Upper lobe of left lung (tissue), 4 donors: ENCODE measurements around the gene NRXN2.

Experiments used
- EP300 ChIP-seq, 4 donors: sonication (generic); formaldehyde crosslinking; IDR thresholded peaks; one replicate each; pipeline ENCODE4 v1.5.1; 2017; ENCODE audit warnings: antibody characterized with exemption in 4 of 4, control low read depth in 2 of 4
- POLR2A ChIP-seq, 4 donors: fragments of 450-650 bp; IDR thresholded peaks; one replicate each; pipeline ENCODE4 v1.5.1; 2016 to 2017; ENCODE audit warnings: antibody characterized with exemption in 4 of 4, mild to moderate bottlenecking in 2 of 4
- TF ChIP-seq, protein P1 (sequence below), 6 experiments: fragments of 450-650 bp in 4 of 6; fragments of 200-600 bp in 2 of 6; sonication (generic) in 2 of 6; IDR thresholded peaks; one replicate each; pipeline ENCODE4 v1.5.1; 2016 to 2019; ENCODE audit warnings: antibody characterized with exemption in 6 of 6

DNA sequence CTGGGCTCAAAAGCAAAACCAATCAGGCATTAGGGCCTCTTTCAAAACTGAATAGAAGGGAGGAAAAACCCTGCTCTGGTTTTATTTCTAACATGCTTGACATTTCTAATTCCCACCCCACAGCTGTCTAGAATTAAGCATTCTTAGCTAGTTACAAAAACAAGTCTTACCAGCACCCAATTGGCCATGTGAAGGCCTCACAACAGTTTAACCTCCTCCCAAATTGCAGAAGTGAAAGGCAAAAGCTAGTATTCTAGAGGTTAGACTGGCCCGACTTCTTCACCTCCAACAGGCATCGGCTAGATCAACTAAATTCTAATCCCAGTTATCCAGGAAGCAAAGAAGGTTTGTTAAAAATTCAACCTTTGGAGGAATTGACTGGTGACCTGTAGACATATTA lies 48.9 kb upstream of the NRXN2 start:
- TF ChIP-seq EP300 (IDR thresholded peaks at IDR 0.05) (no peak), POLR2A (IDR thresholded peaks at IDR 0.05) (no peak)
- TF ChIP-seq, protein P1, sequence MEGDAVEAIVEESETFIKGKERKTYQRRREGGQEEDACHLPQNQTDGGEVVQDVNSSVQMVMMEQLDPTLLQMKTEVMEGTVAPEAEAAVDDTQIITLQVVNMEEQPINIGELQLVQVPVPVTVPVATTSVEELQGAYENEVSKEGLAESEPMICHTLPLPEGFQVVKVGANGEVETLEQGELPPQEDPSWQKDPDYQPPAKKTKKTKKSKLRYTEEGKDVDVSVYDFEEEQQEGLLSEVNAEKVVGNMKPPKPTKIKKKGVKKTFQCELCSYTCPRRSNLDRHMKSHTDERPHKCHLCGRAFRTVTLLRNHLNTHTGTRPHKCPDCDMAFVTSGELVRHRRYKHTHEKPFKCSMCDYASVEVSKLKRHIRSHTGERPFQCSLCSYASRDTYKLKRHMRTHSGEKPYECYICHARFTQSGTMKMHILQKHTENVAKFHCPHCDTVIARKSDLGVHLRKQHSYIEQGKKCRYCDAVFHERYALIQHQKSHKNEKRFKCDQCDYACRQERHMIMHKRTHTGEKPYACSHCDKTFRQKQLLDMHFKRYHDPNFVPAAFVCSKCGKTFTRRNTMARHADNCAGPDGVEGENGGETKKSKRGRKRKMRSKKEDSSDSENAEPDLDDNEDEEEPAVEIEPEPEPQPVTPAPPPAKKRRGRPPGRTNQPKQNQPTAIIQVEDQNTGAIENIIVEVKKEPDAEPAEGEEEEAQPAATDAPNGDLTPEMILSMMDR (IDR thresholded peaks at IDR 0.05): no peak
